K562 (cell line): ENCODE measurements around the gene CLCF1. TPM values are rescaled to one million over a fixed set of nuclear protein-coding genes. Genes with fewer than 3 reads are reported as not detected.
A peak's percentile ranks its signal among the peaks of the same experiment; 100 is the strongest.

ENCODE experiments used
- BHLHE40 ChIP-seq: IDR thresholded peaks from 2 replicates; pipeline ENCODE4 v1.6.1; 2011; ENCODE audit warnings: low read length, improper control_type of control experiment
- CBFB ChIP-seq: sonication (generic); formaldehyde crosslinking; IDR thresholded peaks from 2 replicates; pipeline ENCODE4 v1.4.0; 2020; ENCODE audit warnings: mild to moderate bottlenecking, missing genetic modification reagents
- CLOCK ChIP-seq: fragments of 250-450 bp; sonication (Bioruptor Pico); IDR thresholded peaks from 2 replicates; pipeline ENCODE4 v1.4.0; 2020; ENCODE audit warnings: mild to moderate bottlenecking, moderate library complexity, borderline replicate concordance
- CREB1 ChIP-seq, 2 experiments: sonication (generic) in 1 of 2; formaldehyde crosslinking in 1 of 2; IDR thresholded peaks; 2 replicates each; pipeline versions ENCODE4 v1.6.1 to v1.8.0; 2012 to 2022; ENCODE audit warnings: inconsistent platforms in 1 of 2, mild to moderate bottlenecking in 1 of 2, missing genetic modification reagents in 1 of 2, moderate library complexity in 1 of 2
- CREM ChIP-seq: IDR thresholded peaks from 2 replicates; pipeline ENCODE4 v1.6.1; 2014; ENCODE audit warnings: antibody characterized with exemption, low read depth
- CSDE1 ChIP-seq, 2 experiments: fragments of 450-650 bp; IDR thresholded peaks; 2 replicates each; pipeline ENCODE4 v1.6.1; 2016; ENCODE audit warnings: mild to moderate bottlenecking in 1 of 2
- MAX ChIP-seq: sonication (generic); formaldehyde crosslinking; IDR thresholded peaks from 2 replicates; pipeline ENCODE4 v1.9.0; 2022; ENCODE audit warnings: mild to moderate bottlenecking, missing genetic modification reagents
- MITF ChIP-seq: IDR thresholded peaks from 2 replicates; pipeline ENCODE4 v1.6.1; 2014; ENCODE audit warnings: antibody characterized with exemption
- NBN ChIP-seq: fragments of 450-650 bp; IDR thresholded peaks from 2 replicates; pipeline ENCODE4 v1.6.1; 2016; ENCODE audit warnings: low read depth, mild to moderate bottlenecking
- NCOA4 ChIP-seq: fragments of 450-650 bp; IDR thresholded peaks from 2 replicates; pipeline ENCODE4 v1.6.1; 2018; ENCODE audit warnings: mild to moderate bottlenecking; ENCODE audit not compliant: partially characterized antibody
- NEUROD1 ChIP-seq: fragments of 150-350 bp; IDR thresholded peaks from 2 replicates; pipeline ENCODE4 v1.6.1; 2014; ENCODE audit warnings: borderline replicate concordance, low read length, low read depth; ENCODE audit not compliant: partially characterized antibody
- POU5F1 ChIP-seq: fragments of 150-350 bp; IDR thresholded peaks from 2 replicates; pipeline ENCODE4 v1.6.1; 2014; ENCODE audit warnings: borderline replicate concordance, low read length, low read depth, mild to moderate bottlenecking; ENCODE audit not compliant: partially characterized antibody
- SMARCE1 ChIP-seq: fragments of 450-650 bp; IDR thresholded peaks from 2 replicates; pipeline ENCODE4 v1.7.1; 2016; ENCODE audit warnings: mild to moderate bottlenecking
- SRSF7 ChIP-seq: fragments of 200-400 bp; formaldehyde crosslinking; optimal IDR thresholded peaks from 2 replicates; pipeline ENCODE3; 2017; ENCODE audit warnings: mild to moderate bottlenecking, low read depth, low read length
- TBP ChIP-seq: optimal IDR thresholded peaks from 2 replicates; pipeline ENCODE3; 2011; ENCODE audit warnings: low read depth, low read length, improper control_type of control experiment
- TGIF2 ChIP-seq: sonication (generic); formaldehyde crosslinking; IDR thresholded peaks from 2 replicates; pipeline ENCODE4 v1.8.1; 2022; ENCODE audit warnings: mild to moderate bottlenecking, missing genetic modification reagents, moderate library complexity
- YY1 ChIP-seq, 3 experiments: IDR thresholded peaks; 2 replicates each; pipeline ENCODE4 v1.6.1; 2011; ENCODE audit warnings: low read length in 2 of 3, mild to moderate bottlenecking in 2 of 3, moderate library complexity in 2 of 3, borderline replicate concordance in 1 of 3, control low read depth in 1 of 3, low read depth in 1 of 3; ENCODE audit not compliant: insufficient read depth in 3 of 3, insufficient replicate concordance in 2 of 3, control insufficient read depth in 1 of 3, insufficient read length in 1 of 3; ENCODE audit errors: extremely low read depth in 1 of 3
- ZFX ChIP-seq: sonication (generic); formaldehyde crosslinking; IDR thresholded peaks from 2 replicates; pipeline ENCODE4 v1.8.0; 2022; ENCODE audit warnings: mild to moderate bottlenecking, missing genetic modification reagents, moderate library complexity
- ZKSCAN1 ChIP-seq: fragments of 150-350 bp; IDR thresholded peaks from 2 replicates; pipeline ENCODE4 v1.6.1; 2016; ENCODE audit warnings: low read depth, low read length
- ZNF253 ChIP-seq: fragments of 250-450 bp; sonication (Bioruptor Pico); conservative IDR thresholded peaks from 2 replicates; pipeline ENCODE4 v1.6.1; 2021; ENCODE audit warnings: mild to moderate bottlenecking
- ZNF766 ChIP-seq: fragments of 200-800 bp; sonication (Bioruptor generic); conservative IDR thresholded peaks from 2 replicates; pipeline ENCODE4 v1.6.1; 2016; ENCODE audit warnings: missing genetic modification characterization, missing compliant biosample characterization
- polyA plus RNA-seq, 8 experiments: library from polyadenylated mRNA; depleted of rRNA in 4 of 8; stranded (reverse) in 5 of 8; unstranded in 3 of 8; fragments of >200 nt; fragmentation: Nextera tagmentation in 2 of 8; fragmentation: Illumina TruSeq in 1 of 8; extraction: Ambion mirVana in 2 of 8; extraction: Trizol in 1 of 8; gene quantifications; 2 replicates each; pipeline versions ENCODE4 v1.2.1 to v1.2.3, GENCODE V29; 2011 to 2014; ENCODE audit warnings: inconsistent platforms in 1 of 8, missing spikeins in 1 of 8
- total RNA-seq, 7 experiments: library from RNA; depleted of rRNA in 6 of 7; stranded (reverse); fragments of >200 nt in 6 of 7; fragmentation: Illumina TruSeq in 2 of 7; extraction: Trizol in 2 of 7; gene quantifications; 2 replicates each; pipeline versions ENCODE4 v1.2.1 to v1.2.3, GENCODE V29; 2011 to 2021; ENCODE audit warnings: low replicate concordance in 1 of 7

CLCF1 gene
- total and polyA plus RNA-seq, 9 of the 15 experiments (the other 6 are each of a cell fraction or from before 2014, with no cell fraction given), result 0.49 to 5.8 (median 3.0) TPM

GRCh38 chr11:67391304-67392182 is 18.1 kb upstream of the CLCF1 start, which contains the start of gene RAD9A (continued):
- TF ChIP-seq MITF, result peak; percentile 93
- TF ChIP-seq MAX (CRISPR knock-in tag), result peak; percentile 99
- 0 out of 2 replicates have a peak, but pooled peaks have one; percentile 18 for TF ChIP-seq ZNF766 (CRISPR knock-in tag)
- TF ChIP-seq CLOCK (CRISPR knock-in tag), result peak; percentile 97
- TF ChIP-seq SRSF7, result no peak
- TF ChIP-seq YY1 (IDR thresholded peaks at IDR 0.05; ENCODE audit: borderline replicate concordance in 1 of 3, control insufficient read depth in 1 of 3, extremely low read depth in 1 of 3, insufficient read depth in 3 of 3, insufficient read length in 1 of 3, insufficient replicate concordance in 2 of 3, low read depth in 1 of 3, low read length in 2 of 3), result peak in 2 of 3 experiments; percentile 12 to 54
- TF ChIP-seq ZFX (CRISPR knock-in tag), result peak; percentile 85
- peak; percentile 60 for TF ChIP-seq NEUROD1
- TF ChIP-seq TBP, result peak; percentile 34
- 0 out of 2 replicates have a peak, but pooled peaks have one; percentile 54 for TF ChIP-seq TGIF2 (CRISPR knock-in tag)
- TF ChIP-seq CREB1 (IDR thresholded peaks at IDR 0.05), result peak; percentile 60
- TF ChIP-seq CREB1 (CRISPR knock-in tag; IDR thresholded peaks at IDR 0.05), result peak; percentile 75
- TF ChIP-seq BHLHE40, result peak; percentile 99
- no peak for TF ChIP-seq ZNF253
- peak; percentile 26; the same call in 1 of the 2 replicates for TF ChIP-seq NBN
- 0 out of 2 replicates have a peak, but pooled peaks have one; percentile 18 for TF ChIP-seq CBFB (CRISPR knock-in tag)
- TF ChIP-seq CREM, result peak; percentile 89
- TF ChIP-seq POU5F1, result no peak
- TF ChIP-seq CSDE1 (IDR thresholded peaks at IDR 0.05), result no peak
- peak; percentile 46; the same call in 1 of the 2 replicates for TF ChIP-seq ZKSCAN1
- no peak for TF ChIP-seq NCOA4
- TF ChIP-seq SMARCE1, result no peak
